Uterus (tissue), 2 donors: Measurements from ENCODE around the gene UNC13D.
"Not testable (repeated sequence)": the region's sequence is repeated elsewhere in the genome, so short reads cannot be mapped to it uniquely, and the experiment has no call there.

Experiments used
- CTCF ChIP-seq, 4 experiments: fragments of 200-600 bp in 2 of 4; fragments of 450-650 bp in 2 of 4; sonication (generic) in 2 of 4; IDR thresholded peaks; one replicate each; pipeline ENCODE4 v1.5.1; 2016 to 2019; ENCODE audit warnings: antibody characterized with exemption in 4 of 4, mild to moderate bottlenecking in 2 of 4, moderate library complexity in 1 of 4
- POLR2A ChIP-seq, 2 donors: fragments of 450-650 bp; IDR thresholded peaks; one replicate each; pipeline ENCODE4 v1.6.1; 2016; ENCODE audit warnings: antibody characterized with exemption in 2 of 2, mild to moderate bottlenecking in 1 of 2, moderate library complexity in 1 of 2

- not testable (repeated sequence) for TF ChIP-seq POLR2A, CTCF (IDR thresholded peaks at IDR 0.05)
Measured at GRCh38 chr17:75864887-75865286, 20.7 kb upstream of the UNC13D start.
